ENCODE measurements around the gene CLK2.
"Not testable (repeated sequence)": the region's sequence is repeated elsewhere in the genome, so short reads cannot be mapped to it uniquely, and the experiment has no call there.

Gene CLK2

DNA sequence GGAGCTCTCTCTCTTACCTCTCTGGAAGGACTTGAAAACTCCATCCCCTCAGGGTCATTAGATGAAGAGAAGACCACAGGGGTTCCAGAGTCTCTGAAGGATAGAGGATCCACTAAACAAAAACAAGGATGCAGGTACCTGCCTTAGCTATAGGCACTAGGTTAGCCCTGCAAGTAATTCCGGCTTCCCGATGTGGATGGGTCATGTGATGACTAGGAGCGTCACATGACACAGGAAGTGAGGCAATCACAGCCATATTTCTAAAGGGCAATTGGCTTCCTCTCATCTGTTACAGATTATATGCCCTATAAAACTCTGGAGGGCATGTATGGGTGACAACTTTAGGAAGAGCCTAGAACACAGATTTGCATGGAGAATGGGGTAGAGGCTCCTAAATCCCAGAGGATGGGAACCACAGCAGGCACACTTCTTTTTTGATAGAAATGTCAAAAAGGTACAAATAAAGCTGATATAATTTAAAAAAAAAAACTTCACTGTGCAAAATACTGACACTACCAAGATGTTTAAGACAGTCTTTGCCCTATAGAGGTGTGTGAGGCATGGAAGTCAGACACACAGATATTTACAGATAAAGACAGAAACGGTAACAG, 32.1 kb downstream of the CLK2 start:
- DNase-seq = peak; percentile 83

- DNase-seq = no peak
Measured at GRCh38 chr1:155236451-155236850, 36.9 kb downstream of the CLK2 start.

- not testable (repeated sequence) for DNase-seq
Measured at GRCh38 chr1:155235375-155235774, 37.9 kb downstream of the CLK2 start.

GRCh38 chr1:155233502-155233901, 39.8 kb downstream of the CLK2 start:
- DNase-seq = not testable (repeated sequence)

GRCh38 chr1:155232001-155232978, 41.0 kb downstream of the CLK2 start:
- not testable (repeated sequence) for DNase-seq

- not testable (repeated sequence) for DNase-seq
Measured at GRCh38 chr1:155231302-155231701, 42.0 kb downstream of the CLK2 start.

GRCh38 chr1:155228096-155228427, 45.2 kb downstream of the CLK2 start:
- no peak for DNase-seq

DNA sequence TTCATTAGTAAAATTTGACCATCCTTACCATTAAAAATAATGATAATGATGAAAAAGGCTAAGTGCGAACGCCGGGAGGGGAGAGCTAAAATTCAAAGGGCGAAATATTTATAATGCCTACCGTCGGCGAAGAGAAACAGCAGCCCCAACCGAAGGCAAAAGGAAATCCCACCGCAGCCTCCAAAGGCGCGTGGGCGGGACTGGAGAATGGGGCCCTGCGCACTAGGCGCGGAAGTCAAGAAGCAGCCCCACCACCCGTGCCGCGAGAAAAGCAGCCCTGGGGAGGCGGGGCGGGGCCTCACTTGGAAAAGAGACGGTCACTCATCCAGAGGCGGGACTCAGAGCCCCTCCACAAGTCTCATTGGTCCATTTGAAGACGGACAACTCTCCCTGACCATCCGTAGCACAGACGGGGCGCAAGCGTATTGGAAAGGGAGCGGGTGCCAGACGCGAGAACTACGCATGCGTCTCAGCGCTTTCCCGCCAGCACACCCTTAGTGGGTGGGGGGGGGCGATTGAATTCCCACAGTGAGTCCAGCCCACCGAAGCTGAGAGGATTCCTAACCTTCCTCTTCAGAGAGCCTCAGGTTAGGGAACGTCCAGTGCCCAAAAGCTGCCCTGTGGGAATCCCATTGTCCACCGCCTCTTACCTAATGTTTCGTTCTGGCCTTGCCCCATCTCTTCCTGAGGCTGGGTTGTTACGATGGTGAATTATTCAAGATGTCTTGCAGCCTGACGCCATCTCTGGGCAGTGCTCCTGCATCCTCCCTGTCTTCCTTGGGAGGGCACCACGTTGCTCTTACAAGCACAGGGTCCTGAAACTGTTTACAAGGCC, 45.8 kb downstream of the CLK2 start:
- DNase-seq = peak; percentile 99

DNA sequence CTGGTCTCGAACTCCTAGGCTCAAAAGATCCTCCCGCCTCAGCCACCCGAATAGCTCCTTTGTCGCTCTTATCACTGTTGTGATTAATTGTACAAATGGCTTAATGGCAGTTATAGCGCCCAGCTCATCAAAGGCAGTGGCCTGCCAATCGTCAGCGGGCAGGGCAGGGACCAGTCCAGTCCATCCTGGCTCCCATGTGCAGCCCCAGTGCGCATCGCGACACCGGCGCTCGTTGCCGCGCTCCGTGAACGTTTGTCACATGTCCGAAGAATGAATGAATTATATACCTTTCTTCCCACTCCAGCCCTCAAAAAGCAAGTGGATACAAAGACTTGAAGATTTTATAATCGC, 46.4 kb downstream of the CLK2 start:
- peak; percentile 62 for DNase-seq

- DNase-seq = no peak
Measured at GRCh38 chr1:155226188-155226909, 47.0 kb downstream of the CLK2 start.

- not testable (repeated sequence) for DNase-seq
Measured at GRCh38 chr1:155225404-155225759, 47.9 kb downstream of the CLK2 start.

DNA sequence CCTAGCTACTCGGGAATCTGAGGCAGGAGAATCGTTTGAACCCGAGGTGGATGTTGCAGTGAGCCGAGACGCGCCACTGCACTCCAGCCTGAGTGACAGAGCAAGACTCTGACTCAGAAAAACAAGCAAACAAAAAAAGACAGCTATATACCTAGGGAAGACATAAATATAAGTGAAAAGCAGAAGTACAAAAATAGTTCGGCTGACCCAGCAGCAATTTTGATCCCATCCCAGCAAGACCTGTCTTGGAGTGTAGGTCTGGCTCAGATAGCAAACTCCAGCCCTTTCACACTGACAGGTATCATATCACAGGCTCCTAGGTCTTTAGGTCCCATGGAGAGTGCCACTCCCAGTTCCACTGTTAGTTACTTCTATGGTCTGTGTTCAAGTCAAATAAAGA, 50.3 kb downstream of the CLK2 start:
- DNase-seq = no peak

DNA sequence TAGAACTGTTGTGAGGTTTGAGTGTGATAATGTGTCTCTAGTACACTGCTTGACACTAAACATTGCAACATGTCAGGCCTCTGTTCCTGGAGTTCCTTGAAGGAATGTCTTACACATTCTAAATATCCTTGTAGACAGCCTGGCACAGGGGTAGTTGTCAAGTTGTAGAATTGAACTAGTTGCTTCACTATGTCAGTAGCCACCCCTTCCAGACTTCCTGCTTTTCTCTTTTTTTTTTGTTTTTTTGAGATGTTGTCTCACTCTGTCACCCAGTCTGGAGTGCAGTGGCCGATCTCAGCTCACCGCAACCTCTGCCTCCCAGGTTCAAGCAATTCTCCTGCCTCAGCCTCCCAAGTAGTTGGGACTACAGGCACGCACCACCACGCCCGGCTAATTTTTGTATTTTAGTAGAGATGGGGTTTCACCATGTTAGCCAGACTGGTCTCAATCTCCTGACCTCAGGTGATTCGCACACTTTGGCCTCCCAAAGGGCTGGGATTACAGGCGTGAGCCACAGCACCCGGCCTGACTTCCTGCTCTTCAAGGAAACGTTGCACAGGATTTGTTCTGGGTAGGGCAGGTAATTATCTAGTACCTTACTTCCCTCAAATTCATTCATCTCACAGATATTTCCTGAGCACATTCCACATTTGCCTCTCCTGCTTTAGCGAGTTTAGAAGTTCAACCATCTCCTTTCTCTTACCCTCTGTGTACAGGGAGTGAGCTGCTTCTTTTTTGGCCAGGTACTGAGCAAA, 52.9 kb downstream of the CLK2 start:
- DNase-seq = not testable (repeated sequence)

DNA sequence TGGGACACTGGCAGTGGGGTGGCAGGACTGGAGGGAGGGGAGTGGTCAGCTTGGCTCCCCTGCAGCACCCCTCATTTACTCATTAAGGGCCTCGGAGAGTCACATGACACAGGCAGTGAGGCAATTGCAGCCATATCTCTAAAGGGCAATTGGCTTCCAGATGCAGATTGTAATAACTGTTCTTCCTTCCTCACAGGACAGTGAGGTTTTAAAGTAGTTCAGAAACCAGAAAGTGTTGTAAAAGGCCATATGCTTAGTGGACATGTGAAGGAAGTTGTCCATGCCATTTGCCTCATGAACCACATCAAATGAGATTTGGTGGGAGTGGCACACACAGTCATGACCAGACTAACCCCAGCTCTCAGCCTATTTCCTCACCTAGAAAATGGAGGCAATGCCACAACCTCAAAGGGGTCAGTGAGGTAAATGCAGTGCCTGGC, 53.7 kb downstream of the CLK2 start:
- peak; percentile 67 for DNase-seq

DNA sequence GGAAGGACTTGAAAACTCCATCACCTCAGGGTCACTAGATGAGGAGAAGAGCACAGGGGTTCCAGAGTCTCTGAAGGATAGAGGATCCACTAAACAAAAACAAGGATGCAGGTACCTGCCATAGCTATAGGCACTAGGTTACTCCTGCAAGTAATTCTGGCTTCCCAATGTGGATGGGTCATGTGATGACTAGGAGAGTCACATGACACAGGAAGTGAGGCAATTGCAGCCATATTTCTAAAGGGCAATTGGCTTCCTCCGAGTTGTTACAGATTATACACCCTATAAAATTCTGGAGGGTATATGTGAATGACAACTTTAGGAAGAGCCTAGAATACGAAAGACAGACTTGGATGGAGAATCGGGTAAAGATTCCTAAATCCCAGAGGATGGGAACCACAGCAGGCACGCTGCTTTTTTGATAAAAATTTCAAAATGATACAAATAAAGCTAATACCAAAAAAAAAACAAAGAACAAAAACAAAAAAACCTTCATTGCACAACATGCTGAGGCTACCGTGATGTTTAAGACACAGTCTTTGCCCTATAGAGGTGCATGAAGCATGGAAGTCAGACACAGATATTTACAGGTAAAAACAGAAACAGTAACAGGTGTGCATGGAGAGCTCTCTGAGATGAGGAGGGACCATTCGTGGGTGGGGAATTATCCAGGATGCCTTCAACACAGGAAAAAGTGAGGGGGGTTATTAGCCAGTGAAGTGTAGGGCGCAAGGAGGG, 54.3 kb downstream of the CLK2 start:
- peak; percentile 79 for DNase-seq

GRCh38 chr1:155214702-155215101, 58.6 kb downstream of the CLK2 start:
- DNase-seq = not testable (repeated sequence)

Data from NCI-H774 (cell line).